WTC11 (cell line): ENCODE results near the gene IFFO2.

Source experiments
- ATF1 ChIP-seq: sonication (generic); formaldehyde crosslinking; IDR thresholded peaks from 2 replicates; pipeline ENCODE4 v1.8.1; 2023; ENCODE audit warnings: mild to moderate bottlenecking, moderate library complexity, missing genetic modification reagents
- CREM ChIP-seq: sonication (generic); formaldehyde crosslinking; IDR thresholded peaks from 2 replicates; pipeline ENCODE4 v1.8.1; 2022; ENCODE audit warnings: mild to moderate bottlenecking, missing genetic modification reagents, moderate library complexity
- FOXJ3 ChIP-seq: sonication (generic); formaldehyde crosslinking; IDR thresholded peaks from 2 replicates; pipeline ENCODE4 v1.9.0; 2021; ENCODE audit warnings: missing genetic modification reagents, mild to moderate bottlenecking, borderline replicate concordance
- NR3C1 ChIP-seq: sonication (generic); formaldehyde crosslinking; conservative IDR thresholded peaks from 2 replicates; pipeline ENCODE4 v1.8.1; 2023; ENCODE audit warnings: low read depth, mild to moderate bottlenecking, missing genetic modification reagents
- SP1 ChIP-seq: sonication (generic); formaldehyde crosslinking; conservative IDR thresholded peaks from 2 replicates; pipeline ENCODE4 v1.8.1; 2022; ENCODE audit warnings: missing genetic modification reagents
- TF ChIP-seq, protein P1 (sequence below): fragments of 200-600 bp; IDR thresholded peaks from 2 replicates; pipeline ENCODE4 v1.8.0; 2022; ENCODE audit warnings: antibody characterized with exemption

DNA sequence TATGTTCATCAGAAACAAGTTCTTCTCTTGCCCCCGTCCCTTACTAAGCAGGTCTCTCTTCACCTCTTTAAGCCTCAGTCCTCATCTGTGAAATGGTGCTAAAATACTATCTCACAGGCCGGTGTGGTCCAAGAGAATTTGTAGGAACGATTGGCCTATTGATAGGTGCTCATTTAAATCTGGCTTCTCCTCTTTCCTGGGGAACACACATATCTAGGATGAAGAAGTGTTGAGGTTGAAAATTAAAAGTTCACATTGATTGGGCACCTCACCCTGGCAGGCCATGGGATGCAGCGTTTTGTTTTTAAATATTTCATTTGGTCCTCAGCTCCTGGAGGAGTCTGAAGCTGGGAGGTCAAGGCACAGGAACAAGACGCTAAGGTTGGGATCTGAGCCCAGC lies 88.1 kb downstream of the IFFO2 start:
- TF ChIP-seq, protein P1, sequence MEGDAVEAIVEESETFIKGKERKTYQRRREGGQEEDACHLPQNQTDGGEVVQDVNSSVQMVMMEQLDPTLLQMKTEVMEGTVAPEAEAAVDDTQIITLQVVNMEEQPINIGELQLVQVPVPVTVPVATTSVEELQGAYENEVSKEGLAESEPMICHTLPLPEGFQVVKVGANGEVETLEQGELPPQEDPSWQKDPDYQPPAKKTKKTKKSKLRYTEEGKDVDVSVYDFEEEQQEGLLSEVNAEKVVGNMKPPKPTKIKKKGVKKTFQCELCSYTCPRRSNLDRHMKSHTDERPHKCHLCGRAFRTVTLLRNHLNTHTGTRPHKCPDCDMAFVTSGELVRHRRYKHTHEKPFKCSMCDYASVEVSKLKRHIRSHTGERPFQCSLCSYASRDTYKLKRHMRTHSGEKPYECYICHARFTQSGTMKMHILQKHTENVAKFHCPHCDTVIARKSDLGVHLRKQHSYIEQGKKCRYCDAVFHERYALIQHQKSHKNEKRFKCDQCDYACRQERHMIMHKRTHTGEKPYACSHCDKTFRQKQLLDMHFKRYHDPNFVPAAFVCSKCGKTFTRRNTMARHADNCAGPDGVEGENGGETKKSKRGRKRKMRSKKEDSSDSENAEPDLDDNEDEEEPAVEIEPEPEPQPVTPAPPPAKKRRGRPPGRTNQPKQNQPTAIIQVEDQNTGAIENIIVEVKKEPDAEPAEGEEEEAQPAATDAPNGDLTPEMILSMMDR = no peak
- no peak for TF ChIP-seq SP1 (CRISPR knock-in tag)
- TF ChIP-seq FOXJ3 (CRISPR knock-in tag) = no peak
- no peak for TF ChIP-seq NR3C1 (CRISPR knock-in tag)
- TF ChIP-seq ATF1 (CRISPR knock-in tag) = no peak
- no peak for TF ChIP-seq CREM
